ENCODE data around the gene HPGD.
A peak's percentile ranks its signal among the peaks of the same experiment; 100 is the strongest.
"Not testable (repeated sequence)": the region's sequence is repeated elsewhere in the genome, so short reads cannot be mapped to it uniquely, and the experiment has no call there.

HPGD gene

DNA sequence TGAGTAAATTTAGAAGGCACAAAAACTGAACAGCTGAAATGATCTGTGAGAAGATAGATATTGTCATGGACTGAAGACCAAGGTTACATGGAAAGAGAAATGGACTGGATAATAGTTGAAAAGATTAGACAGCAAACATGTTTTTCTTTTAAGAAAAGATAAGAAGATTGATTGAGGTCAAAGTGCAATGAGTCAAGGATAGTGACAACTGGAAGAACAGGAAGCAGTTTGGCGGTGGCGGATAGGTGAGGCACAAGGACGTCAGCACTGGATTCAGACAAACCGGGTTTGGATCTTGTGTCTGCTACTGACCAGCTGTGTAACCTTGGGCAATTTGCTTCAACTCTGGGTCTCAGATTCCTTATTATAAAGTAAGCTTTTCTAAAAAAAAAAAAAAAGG lies 2.0 kb upstream of the HPGD start:
- no peak for DNase-seq

DNA sequence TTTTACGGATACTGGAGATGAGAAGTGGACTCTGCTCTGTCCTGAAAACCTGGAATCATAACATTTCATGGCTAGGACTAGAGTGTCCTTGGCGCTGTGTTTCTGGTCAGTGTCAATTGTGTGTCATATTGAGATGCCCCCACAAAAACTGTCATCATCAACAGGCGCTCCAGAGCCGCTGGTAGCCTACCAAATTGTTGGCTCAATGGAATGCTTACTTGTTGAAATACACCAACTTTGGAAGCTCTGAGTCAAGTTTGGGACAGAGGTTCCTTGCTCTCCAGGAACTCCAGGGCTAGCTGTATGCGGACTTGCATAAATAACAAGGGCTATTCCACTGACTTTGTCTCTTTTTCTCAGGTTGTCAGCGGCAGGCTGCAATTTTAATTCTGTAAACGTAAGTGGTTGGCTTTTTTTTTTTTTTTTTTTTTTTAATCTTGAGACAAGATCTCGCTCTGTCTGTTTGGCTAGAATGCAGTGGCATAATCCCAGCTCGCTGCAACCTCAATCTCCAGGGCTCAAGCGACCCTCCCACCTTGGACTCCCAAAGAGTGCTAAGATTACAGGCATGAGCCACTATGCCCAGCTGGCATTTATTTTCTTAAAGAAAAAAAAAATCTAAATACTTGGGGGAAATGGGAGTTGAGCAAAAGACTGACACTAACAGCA lies 871 bp upstream of the HPGD start:
- no peak for DNase-seq

- no peak for DNase-seq
These were observed 497 bp downstream of the HPGD start for GRCh38 chr4:174521800-174522182.

- no peak for DNase-seq
These were observed 1.6 kb downstream of the HPGD start for GRCh38 chr4:174520660-174521059.

DNA sequence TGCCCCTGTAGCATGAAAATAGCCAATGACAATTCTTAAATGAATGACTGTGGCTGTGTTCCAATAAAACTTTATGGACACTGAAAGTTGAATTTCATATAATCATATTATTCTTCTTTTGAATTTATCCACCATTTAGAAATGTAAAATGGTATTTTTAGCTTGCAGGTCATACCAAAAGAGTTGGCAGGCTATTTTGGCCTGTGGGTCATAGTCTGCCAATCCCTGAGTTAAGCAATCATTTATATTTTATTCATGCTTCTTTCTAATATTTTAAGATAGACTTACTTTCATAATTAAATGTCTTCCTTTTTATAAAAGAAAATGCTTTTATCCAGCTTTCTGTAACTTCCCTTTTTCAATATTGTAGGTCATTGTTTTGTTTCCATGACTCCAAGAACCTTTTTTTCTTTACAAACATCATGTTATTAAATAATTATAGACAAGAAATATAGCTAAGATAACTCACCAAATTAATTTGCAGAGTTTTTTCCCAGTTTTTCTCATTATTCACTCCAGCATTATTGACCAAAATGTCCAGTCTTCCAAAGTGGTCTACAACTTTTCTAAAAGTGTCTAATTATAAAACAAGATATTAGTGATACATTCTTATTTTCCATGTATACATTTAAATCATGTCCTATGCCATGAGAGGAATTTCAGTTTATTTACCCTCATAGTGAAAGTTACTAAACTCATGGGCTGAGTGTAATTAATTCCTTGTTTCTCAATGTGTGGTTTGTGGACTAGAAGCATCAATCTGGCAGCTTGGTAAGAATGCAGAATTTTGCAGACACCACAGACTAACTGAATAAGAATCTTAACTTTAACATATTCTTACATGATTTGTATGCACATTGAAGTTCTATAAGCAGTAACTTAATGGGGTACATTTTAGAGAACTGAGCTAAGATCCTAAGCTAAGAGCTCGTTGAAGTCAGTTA lies 4.5 kb downstream of the HPGD start:
- no peak for DNase-seq

- no peak for DNase-seq
These were observed 5.5 kb downstream of the HPGD start for GRCh38 chr4:174516794-174517193.

GRCh38 chr4:174516345-174516744 lies 5.9 kb downstream of the HPGD start:
- no peak for DNase-seq

- DNase-seq = no peak
These were observed 9.5 kb downstream of the HPGD start for GRCh38 chr4:174512745-174513144.

GRCh38 chr4:174505892-174506291 lies 16.4 kb downstream of the HPGD start:
- DNase-seq = no peak

DNA sequence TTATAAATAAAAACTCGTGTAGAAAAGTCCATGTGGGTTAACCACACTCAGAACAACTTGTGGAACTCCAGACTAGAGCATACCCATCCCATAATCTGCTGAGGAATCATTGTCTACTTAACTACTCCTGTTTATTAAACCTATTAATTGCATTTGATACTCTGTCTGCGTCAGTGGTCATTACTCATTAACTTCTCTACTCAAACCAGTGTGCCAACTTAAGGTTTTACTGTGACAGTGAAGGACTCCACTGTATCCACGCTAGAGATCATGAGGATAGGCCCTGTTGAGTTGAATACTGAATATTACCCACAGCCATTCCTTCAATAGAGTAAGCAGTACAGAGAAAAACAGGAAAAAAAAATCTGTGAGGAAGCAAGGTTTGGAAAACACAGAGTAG lies 17.3 kb downstream of the HPGD start:
- DNase-seq = no peak

DNA sequence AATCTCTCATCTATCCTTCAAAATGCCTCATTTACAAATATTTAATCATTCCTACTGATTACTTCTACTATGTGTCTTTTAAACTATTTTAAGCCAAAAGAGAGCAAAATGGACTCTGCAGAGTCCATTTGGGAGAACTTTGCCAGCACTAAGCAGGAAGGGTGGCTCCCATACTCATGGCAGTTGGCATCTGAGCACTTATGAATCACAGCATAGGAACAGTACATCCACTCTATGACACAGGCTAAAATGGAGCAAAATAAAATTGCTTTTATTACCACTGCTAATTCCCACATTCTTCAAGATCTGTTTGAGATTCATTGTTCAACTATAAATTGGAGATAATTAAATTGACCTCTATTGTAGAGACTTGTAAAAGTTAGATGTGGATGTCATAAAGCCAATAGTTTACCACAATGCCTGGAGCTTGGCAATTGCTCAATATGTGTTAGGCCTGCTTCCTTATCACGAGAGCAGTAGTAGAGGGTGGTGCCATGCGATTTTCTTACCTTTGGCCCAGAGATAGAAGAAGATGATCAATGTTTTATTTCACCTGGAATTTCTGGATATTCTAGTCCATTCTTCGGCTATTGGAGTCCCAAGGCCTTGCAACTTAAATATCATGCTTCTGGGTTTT lies 19.1 kb downstream of the HPGD start:
- DNase-seq = no peak

- DNase-seq = no peak
These were observed 25.5 kb downstream of the HPGD start for GRCh38 chr4:174496631-174497432.

GRCh38 chr4:174495626-174496025 lies 26.7 kb downstream of the HPGD start:
- no peak for DNase-seq

GRCh38 chr4:174494726-174495125 lies 27.6 kb downstream of the HPGD start:
- no peak for DNase-seq

GRCh38 chr4:174494146-174494545 lies 28.1 kb downstream of the HPGD start:
- no peak for DNase-seq

DNA sequence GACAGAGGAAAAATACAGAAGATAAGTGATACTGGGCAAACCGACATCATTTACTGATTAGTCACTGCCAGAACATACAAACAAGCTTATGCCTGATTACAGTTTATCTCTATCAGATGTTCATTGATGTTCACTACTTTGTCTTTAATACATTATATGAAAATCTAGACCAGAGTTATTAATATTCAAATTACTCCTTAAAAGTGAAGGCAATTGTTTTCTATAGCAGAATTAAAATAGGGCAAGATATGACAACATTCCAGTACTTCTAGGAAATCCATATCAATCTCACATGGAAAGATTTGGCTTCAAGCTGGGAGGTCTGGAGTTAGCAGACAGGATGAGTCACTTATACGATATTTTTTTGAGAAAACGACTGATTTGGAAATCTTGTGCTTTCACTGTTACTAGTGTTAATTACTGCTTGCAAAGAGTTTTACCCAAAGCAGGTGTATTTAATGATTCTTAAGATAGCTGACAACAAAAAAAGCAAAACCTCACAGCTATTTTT lies 31.8 kb downstream of the HPGD start:
- DNase-seq = peak; percentile 30

GRCh38 chr4:174488368-174488767 lies 33.9 kb downstream of the HPGD start:
- DNase-seq = not testable (repeated sequence)

DNA sequence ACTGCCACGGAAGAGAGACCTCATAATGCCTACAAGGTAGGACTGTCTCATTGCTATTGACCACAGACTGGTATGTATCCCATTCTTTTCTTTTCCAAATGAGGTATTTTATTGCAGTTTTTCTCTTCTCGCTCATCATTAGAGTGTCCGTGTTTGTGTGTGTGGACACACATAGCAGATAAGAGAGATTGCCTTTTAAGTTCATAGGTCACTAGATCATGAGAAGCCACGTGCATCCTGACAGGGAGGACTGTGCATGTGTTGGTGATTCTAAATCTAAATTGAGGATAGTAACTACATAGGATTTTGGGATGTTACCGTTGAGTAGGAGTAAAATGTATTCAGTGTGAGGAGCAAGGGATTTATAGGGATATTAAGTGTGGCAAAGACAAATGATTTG lies 37.3 kb downstream of the HPGD start:
- no peak for DNase-seq

- no peak for DNase-seq
These were observed 38.5 kb downstream of the HPGD start for GRCh38 chr4:174483792-174484191.

DNA sequence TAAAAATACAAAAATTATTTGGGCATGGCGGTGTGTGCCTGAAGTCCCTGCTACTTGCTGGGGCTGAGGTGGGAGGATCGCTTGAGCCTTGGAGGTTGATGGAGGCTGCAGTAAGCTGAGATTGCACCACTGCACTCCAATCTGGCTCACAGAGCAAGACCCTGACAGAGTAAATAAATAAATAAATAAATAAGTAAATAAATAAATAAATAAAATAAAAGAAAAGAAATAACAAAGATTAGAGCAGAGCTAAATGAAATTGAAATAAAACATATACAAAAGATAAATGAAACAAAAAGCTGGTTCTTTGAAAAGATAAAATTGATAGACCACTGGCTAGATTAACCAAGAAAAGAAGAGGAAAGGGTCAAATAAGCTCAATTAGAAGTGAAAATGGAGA lies 43.1 kb downstream of the HPGD start:
- DNase-seq = no peak

- DNase-seq = no peak
These were observed 46.8 kb downstream of the HPGD start for GRCh38 chr4:174475528-174475927.

- no peak for DNase-seq
These were observed 47.7 kb downstream of the HPGD start for GRCh38 chr4:174474457-174475075.

All from fibroblast of skin of abdomen (primary cell).